B cell (primary cell): ENCODE data around the gene ERICH6B.

ENCODE experiments used
- EZH2 ChIP-seq: IDR thresholded peaks from 2 replicates; pipeline ENCODE4 v1.6.1; 2012; ENCODE audit warnings: borderline replicate concordance, low read depth, mild to moderate bottlenecking, moderate library complexity, low read length; ENCODE audit not compliant: insufficient read depth, poor library complexity, severe bottlenecking
- TF ChIP-seq, protein P1 (sequence below): fragments of 200-600 bp; IDR thresholded peaks from one replicate; pipeline ENCODE4 v1.8.0; 2022; ENCODE audit warnings: antibody characterized with exemption, mild to moderate bottlenecking

DNA sequence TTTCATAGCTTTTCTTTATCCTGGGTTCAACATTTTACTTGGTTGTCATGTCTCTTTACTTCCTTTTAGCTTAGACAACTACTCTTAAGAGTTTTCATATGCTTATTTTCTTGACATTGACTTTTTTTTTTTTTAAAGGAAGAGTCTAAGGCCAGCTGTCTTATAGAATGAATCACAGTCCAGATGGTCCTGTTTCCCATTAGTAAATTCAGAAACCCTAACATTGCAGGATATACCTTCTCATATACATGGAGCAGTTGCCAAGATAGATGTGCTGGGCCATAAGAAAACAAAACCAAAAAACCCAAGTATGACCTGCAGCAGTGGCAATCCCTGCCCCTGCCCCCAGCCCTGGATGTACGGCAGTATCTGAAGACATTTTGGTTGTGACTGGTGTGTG is 78.0 kb downstream of the ERICH6B start:
- TF ChIP-seq, protein P1, sequence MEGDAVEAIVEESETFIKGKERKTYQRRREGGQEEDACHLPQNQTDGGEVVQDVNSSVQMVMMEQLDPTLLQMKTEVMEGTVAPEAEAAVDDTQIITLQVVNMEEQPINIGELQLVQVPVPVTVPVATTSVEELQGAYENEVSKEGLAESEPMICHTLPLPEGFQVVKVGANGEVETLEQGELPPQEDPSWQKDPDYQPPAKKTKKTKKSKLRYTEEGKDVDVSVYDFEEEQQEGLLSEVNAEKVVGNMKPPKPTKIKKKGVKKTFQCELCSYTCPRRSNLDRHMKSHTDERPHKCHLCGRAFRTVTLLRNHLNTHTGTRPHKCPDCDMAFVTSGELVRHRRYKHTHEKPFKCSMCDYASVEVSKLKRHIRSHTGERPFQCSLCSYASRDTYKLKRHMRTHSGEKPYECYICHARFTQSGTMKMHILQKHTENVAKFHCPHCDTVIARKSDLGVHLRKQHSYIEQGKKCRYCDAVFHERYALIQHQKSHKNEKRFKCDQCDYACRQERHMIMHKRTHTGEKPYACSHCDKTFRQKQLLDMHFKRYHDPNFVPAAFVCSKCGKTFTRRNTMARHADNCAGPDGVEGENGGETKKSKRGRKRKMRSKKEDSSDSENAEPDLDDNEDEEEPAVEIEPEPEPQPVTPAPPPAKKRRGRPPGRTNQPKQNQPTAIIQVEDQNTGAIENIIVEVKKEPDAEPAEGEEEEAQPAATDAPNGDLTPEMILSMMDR = no peak
- TF ChIP-seq EZH2 = no peak
